Mesendoderm (in vitro differentiated cells): Measurements from ENCODE around the gene NQO1.

Experiments used
- DNase-seq: peaks from one replicate; pipeline ENCODE4 v3.0.0; 2013
- H2AK5ac ChIP-seq: 2 replicates; pipeline ENCODE4 v1.6.1; 2013; ENCODE audit warnings: low read length, inconsistent platforms
- H2BK120ac ChIP-seq: 2 replicates; pipeline ENCODE4 v1.6.1; 2013; ENCODE audit warnings: low read depth, mild to moderate bottlenecking, low read length, moderate library complexity, mixed read lengths
- H2BK15ac ChIP-seq: replicated peaks from 2 replicates; pipeline ENCODE4 v1.6.1; 2013; ENCODE audit warnings: low read depth, mild to moderate bottlenecking, moderate library complexity
- H2BK5ac ChIP-seq: 2 replicates; pipeline ENCODE4 v1.6.1; 2013; ENCODE audit warnings: low read length, inconsistent platforms
- H3K18ac ChIP-seq: 2 replicates; pipeline ENCODE4 v1.6.1; 2013; ENCODE audit warnings: mild to moderate bottlenecking, low read length, mixed read lengths
- H3K23ac ChIP-seq: one replicate; pipeline ENCODE4 v1.6.1; 2013; ENCODE audit warnings: low read length
- H3K27ac ChIP-seq: 2 replicates; pipeline ENCODE4 v1.5.1; 2013; ENCODE audit warnings: low read depth, mild to moderate bottlenecking, inconsistent platforms, low read length, moderate library complexity
- H3K27me3 ChIP-seq: 2 replicates; pipeline ENCODE4 v1.6.1; 2013; ENCODE audit warnings: low read length, control low read depth, mild to moderate bottlenecking, inconsistent platforms; ENCODE audit not compliant: insufficient read depth, poor library complexity
- H3K36me3 ChIP-seq: 2 replicates; pipeline ENCODE4 v1.6.1; 2013; ENCODE audit warnings: low read length, inconsistent platforms; ENCODE audit not compliant: control insufficient read depth, insufficient read depth
- H3K4ac ChIP-seq: one replicate; pipeline ENCODE4 v1.6.1; 2013; ENCODE audit warnings: low read depth, mild to moderate bottlenecking, low read length, moderate library complexity
- H3K4me1 ChIP-seq: 2 replicates; pipeline ENCODE4 v1.6.1; 2013; ENCODE audit warnings: low read depth, low read length, inconsistent platforms; ENCODE audit not compliant: control insufficient read depth
- H3K4me2 ChIP-seq: 2 replicates; pipeline ENCODE4 v1.6.1; 2013; ENCODE audit warnings: low read length
- H3K4me3 ChIP-seq: 2 replicates; pipeline ENCODE4 v1.5.1; 2013; ENCODE audit warnings: mild to moderate bottlenecking, low read length
- H3K56ac ChIP-seq: one replicate; pipeline ENCODE4 v1.6.1; 2013; ENCODE audit warnings: low read length
- H3K79me1 ChIP-seq: 2 replicates; pipeline ENCODE4 v1.6.1; 2013; ENCODE audit warnings: low read length, inconsistent platforms
- H3K79me2 ChIP-seq: 2 replicates; pipeline ENCODE4 v1.6.1; 2013; ENCODE audit warnings: mild to moderate bottlenecking, low read length; ENCODE audit not compliant: control insufficient read depth, insufficient read depth
- H3K9ac ChIP-seq: 2 replicates; pipeline ENCODE4 v1.6.1; 2013; ENCODE audit warnings: low read length, inconsistent platforms
- H4K5ac ChIP-seq: one replicate; pipeline ENCODE4 v1.6.1; 2013; ENCODE audit warnings: low read length
- H4K8ac ChIP-seq: one replicate; pipeline ENCODE4 v1.6.1; 2013; ENCODE audit warnings: low read depth, mild to moderate bottlenecking, control low read depth, low read length, moderate library complexity
- WGBS: extraction: QIAGEN DNeasy Blood & Tissue Kit; methylation state at CpG from one replicate; pipeline ENCODE4 v1.1.7; 2013; ENCODE audit warnings: low lambda C conversion rate, missing lambda C conversion rate; ENCODE audit not compliant: insufficient coverage; ENCODE audit errors: extremely low coverage; 5-methylcytosine and 5-hydroxymethylcytosine counted together

Gene NQO1

GRCh38 chr16:69701452-69701851, 24.9 kb downstream of the NQO1 start:
- Histone ChIP-seq H3K36me3 (no peaks in the 10 kb centered on the region), H2BK120ac (no peak overlapping the region)

GRCh38 chr16:69699915-69700314, 26.4 kb downstream of the NQO1 start:
- no CpG with 5 or more reads among the region's 1 CpG for WGBS

More at GRCh38 chr16:69701452-69701851, 24.9 kb downstream of the NQO1 start:
- Histone ChIP-seq H3K56ac (no peak overlapping the region), H3K27ac (no peak overlapping the region), H3K79me2 (no peaks in the 10 kb centered on the region), H4K8ac (no peak overlapping the region), H2AK5ac (no peak overlapping the region), H3K9ac (no peak overlapping the region), H2BK5ac (no peak overlapping the region), H3K4me2 (no peak overlapping the region), H3K27me3 (no peaks in the 10 kb centered on the region), H3K23ac (no peak overlapping the region), H3K18ac (no peak overlapping the region), H4K5ac (no peak overlapping the region), H3K4me1 (no peaks in the 10 kb centered on the region), H3K79me1 (no peaks in the 10 kb centered on the region), H2BK15ac (no peak overlapping the region), H3K4ac (no peak overlapping the region), H3K4me3 (no peak overlapping the region)
- no peak for DNase-seq

DNA sequence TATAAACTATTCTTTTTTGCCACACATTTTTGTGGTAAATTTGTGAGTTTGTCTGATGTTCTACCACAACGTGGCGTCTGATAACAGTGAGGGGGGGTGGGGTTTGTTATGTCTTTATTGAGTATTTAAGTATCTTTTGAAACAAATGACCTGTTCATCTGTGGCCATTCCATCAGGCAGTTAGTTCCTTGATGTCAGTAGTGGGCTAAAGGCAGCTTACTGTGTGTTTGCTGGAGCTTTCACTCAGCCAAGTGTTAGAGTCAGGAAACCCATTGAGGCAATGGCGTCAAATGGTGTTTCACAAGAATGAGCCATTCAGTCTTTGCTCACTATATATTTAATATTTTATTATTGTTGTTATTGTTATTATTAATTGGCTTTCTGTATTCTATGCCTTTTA, 28.0 kb downstream of the NQO1 start:
- H4K8ac ChIP-seq: no peak overlapping the region
- no peaks in the 10 kb centered on the region for H3K27me3 ChIP-seq
- no peak overlapping the region for H3K4me3 ChIP-seq
- H2BK5ac ChIP-seq: no peak overlapping the region
- no peak overlapping the region for H3K56ac ChIP-seq
- H3K4me1 ChIP-seq: no peaks in the 10 kb centered on the region
- H3K36me3 ChIP-seq: peaks cover 7% of the 10 kb centered on the region
- H3K18ac ChIP-seq: no peak overlapping the region
- no peak overlapping the region for H2BK120ac ChIP-seq
- H3K4ac ChIP-seq: no peak overlapping the region
- no peak overlapping the region for H4K5ac ChIP-seq
- DNase-seq: no peak
- no peak overlapping the region for H3K4me2 ChIP-seq
- H3K79me2 ChIP-seq: no peaks in the 10 kb centered on the region
- no peak overlapping the region for H2BK15ac ChIP-seq
- H3K9ac ChIP-seq: no peak overlapping the region
- H3K79me1 ChIP-seq: no peaks in the 10 kb centered on the region
- no peak overlapping the region for H3K27ac ChIP-seq
- WGBS: no CpG with 5 or more reads among the region's 3 CpGs
- no peak overlapping the region for H3K23ac ChIP-seq
- H2AK5ac ChIP-seq: no peak overlapping the region

More at GRCh38 chr16:69699915-69700314, 26.4 kb downstream of the NQO1 start:
- Histone ChIP-seq H3K4me2 (no peak overlapping the region), H3K27me3 (no peaks in the 10 kb centered on the region), H4K8ac (no peak overlapping the region), H3K79me2 (no peaks in the 10 kb centered on the region), H2BK120ac (no peak overlapping the region), H3K4me3 (no peak overlapping the region), H3K56ac (no peak overlapping the region), H3K9ac (no peak overlapping the region), H2AK5ac (no peak overlapping the region), H3K18ac (no peak overlapping the region), H2BK15ac (no peak overlapping the region), H3K36me3 (peaks cover 1% of the 10 kb centered on the region), H3K4me1 (no peaks in the 10 kb centered on the region), H3K4ac (no peak overlapping the region), H2BK5ac (no peak overlapping the region), H3K79me1 (no peaks in the 10 kb centered on the region), H3K23ac (no peak overlapping the region), H4K5ac (no peak overlapping the region), H3K27ac (no peak overlapping the region)
- DNase-seq: no peak

DNA sequence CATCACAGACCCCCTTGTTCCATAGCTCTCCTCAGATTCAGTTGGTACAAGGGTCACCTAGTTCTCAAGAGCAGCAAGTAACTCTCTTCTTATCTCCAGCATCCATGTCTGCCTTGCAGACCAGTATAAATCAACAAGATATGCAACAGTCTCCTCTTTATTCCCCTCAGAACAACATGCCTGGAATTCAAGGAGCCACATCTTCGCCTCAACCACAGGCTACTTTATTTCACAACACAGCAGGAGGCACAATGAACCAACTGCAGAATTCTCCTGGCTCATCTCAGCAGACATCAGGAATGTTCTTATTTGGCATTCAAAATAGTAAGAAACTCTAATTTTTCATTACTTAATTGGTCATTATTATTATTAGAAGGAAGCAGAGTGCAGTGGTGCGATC, 32.4 kb downstream of the NQO1 start:
- H2BK5ac ChIP-seq: no peak overlapping the region
- H4K5ac ChIP-seq: no peak overlapping the region
- H3K4me2 ChIP-seq: no peak overlapping the region
- H4K8ac ChIP-seq: no peak overlapping the region
- no peak overlapping the region for H3K9ac ChIP-seq
- H3K56ac ChIP-seq: no peak overlapping the region
- no peak overlapping the region for H2AK5ac ChIP-seq
- H3K79me1 ChIP-seq: no peaks in the 10 kb centered on the region
- no peak overlapping the region for H3K18ac ChIP-seq
- H3K27me3 ChIP-seq: no peaks in the 10 kb centered on the region
- H2BK15ac ChIP-seq: no peak overlapping the region
- DNase-seq: no peak
- H3K23ac ChIP-seq: no peak overlapping the region
- H3K4me1 ChIP-seq: no peaks in the 10 kb centered on the region
- H3K27ac ChIP-seq: no peak overlapping the region
- no peak overlapping the region for H3K4ac ChIP-seq
- H3K36me3 ChIP-seq: peaks cover 23% of the 10 kb centered on the region
- H2BK120ac ChIP-seq: no peak overlapping the region
- H3K4me3 ChIP-seq: no peak overlapping the region
- no CpG with 5 or more reads among the region's 2 CpGs for WGBS
- H3K79me2 ChIP-seq: no peaks in the 10 kb centered on the region

- no peaks in the 10 kb centered on the region for H3K4me1 ChIP-seq
- H3K4me3 ChIP-seq: no peak overlapping the region
- H2AK5ac ChIP-seq: no peak overlapping the region
- no CpG with 5 or more reads among the region's 4 CpGs for WGBS
- no peak overlapping the region for H4K5ac ChIP-seq
- H3K4ac ChIP-seq: no peak overlapping the region
- no peak overlapping the region for H3K56ac ChIP-seq
- no peak overlapping the region for H3K18ac ChIP-seq
- H3K36me3 ChIP-seq: peaks cover 23% of the 10 kb centered on the region
- DNase-seq: no peak
- no peak overlapping the region for H3K9ac ChIP-seq
- H2BK5ac ChIP-seq: no peak overlapping the region
- H3K27ac ChIP-seq: no peak overlapping the region
- H3K79me1 ChIP-seq: no peaks in the 10 kb centered on the region
- no peak overlapping the region for H4K8ac ChIP-seq
- no peaks in the 10 kb centered on the region for H3K79me2 ChIP-seq
- no peak overlapping the region for H3K23ac ChIP-seq
- H2BK120ac ChIP-seq: no peak overlapping the region
- H3K4me2 ChIP-seq: no peak overlapping the region
- no peak overlapping the region for H2BK15ac ChIP-seq
- H3K27me3 ChIP-seq: no peaks in the 10 kb centered on the region
These were observed 34.1 kb downstream of the NQO1 start for GRCh38 chr16:69691980-69692911.

GRCh38 chr16:69688589-69688988, 37.8 kb downstream of the NQO1 start:
- H3K4me1 ChIP-seq: no peaks in the 10 kb centered on the region
- H3K36me3 ChIP-seq: peaks cover 18% of the 10 kb centered on the region
- H3K4ac ChIP-seq: no peak overlapping the region
- H3K18ac ChIP-seq: no peak overlapping the region
- H3K4me3 ChIP-seq: no peak overlapping the region
- H3K27ac ChIP-seq: no peak overlapping the region
- peak; percentile 21 for DNase-seq
- H3K23ac ChIP-seq: no peak overlapping the region
- H4K5ac ChIP-seq: no peak overlapping the region
- H2AK5ac ChIP-seq: no peak overlapping the region
- H3K79me2 ChIP-seq: no peaks in the 10 kb centered on the region
- H3K4me2 ChIP-seq: no peak overlapping the region
- H3K56ac ChIP-seq: no peak overlapping the region
- WGBS: no CpG with 5 or more reads among the region's 2 CpGs
- no peak overlapping the region for H3K9ac ChIP-seq
- H2BK120ac ChIP-seq: no peak overlapping the region
- H2BK5ac ChIP-seq: no peak overlapping the region
- no peak overlapping the region for H2BK15ac ChIP-seq
- no peaks in the 10 kb centered on the region for H3K79me1 ChIP-seq
- no peaks in the 10 kb centered on the region for H3K27me3 ChIP-seq
- H4K8ac ChIP-seq: no peak overlapping the region
